Superior temporal gyrus (tissue), 1 donor: Measurements from ENCODE around the gene ZNF804A.

Source experiments
- DNase-seq: peaks from one replicate; pipeline ENCODE4 v3.0.0-alpha.2; 2016; ENCODE audit errors: extremely low spot score

Gene ZNF804A

GRCh38 chr2:184938221-184938985, 340.1 kb downstream of the ZNF804A start:
- DNase-seq = no peak

DNA sequence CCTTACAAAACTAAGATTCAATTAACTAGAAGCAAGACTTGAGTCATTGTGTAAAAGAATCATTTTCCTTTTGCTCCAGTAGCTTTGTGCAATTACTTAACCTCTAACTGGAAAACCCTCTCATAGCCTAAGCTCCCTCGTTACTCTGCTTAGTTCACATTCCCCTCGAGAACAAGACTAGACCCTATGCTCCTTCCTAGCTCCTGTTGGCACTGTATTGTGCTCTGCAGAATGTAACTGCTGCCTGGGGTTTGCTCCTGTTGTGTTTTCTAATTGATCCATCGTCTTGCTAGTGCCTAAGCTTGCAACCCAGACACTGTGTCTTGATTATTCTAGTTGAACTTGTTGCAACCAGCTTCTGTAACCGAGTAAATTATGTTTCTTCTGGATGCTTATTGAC, 347.0 kb downstream of the ZNF804A start:
- DNase-seq = no peak

DNA sequence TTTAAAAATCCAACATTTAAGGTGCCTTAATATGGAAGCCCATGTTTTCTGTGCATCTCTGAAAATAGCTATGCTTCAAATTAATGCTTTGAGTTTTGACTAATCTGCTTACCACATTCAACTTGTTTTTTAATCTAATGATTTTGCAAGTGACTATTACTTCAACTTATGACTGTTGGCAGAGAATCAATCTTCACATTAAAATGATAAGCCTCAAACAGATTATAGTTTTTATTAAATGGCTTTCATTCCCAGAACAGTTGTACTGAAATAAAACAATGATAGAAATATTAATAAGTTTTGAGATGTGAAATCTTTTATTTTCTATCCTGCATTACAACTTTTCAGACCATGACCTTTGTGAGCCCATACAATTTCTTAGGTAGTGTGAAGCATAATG, 347.5 kb downstream of the ZNF804A start:
- no peak for DNase-seq

- no peak for DNase-seq
Measured at GRCh38 chr2:184956856-184957255, 358.5 kb downstream of the ZNF804A start.

GRCh38 chr2:184971546-184972068, 373.3 kb downstream of the ZNF804A start:
- DNase-seq = no peak
